ENCODE measurements around the gene C1orf159.

GRCh38 chr1:1082239-1082775 is 33.6 kb downstream of the C1orf159 start:
- TF ChIP-seq CTCF (IDR thresholded peaks at IDR 0.05; ENCODE audit: poor library complexity, severe bottlenecking) (no peak), RAD21 (conservative IDR thresholded peaks at IDR 0.05) (no peak), EP300 (conservative IDR thresholded peaks at IDR 0.05; ENCODE audit: poor library complexity, severe bottlenecking) (no peak), POLR2AphosphoS5 (IDR thresholded peaks at IDR 0.05) (no peak), EZH2 (IDR thresholded peaks at IDR 0.05; ENCODE audit: borderline replicate concordance, insufficient read depth, low read length, poor library complexity, severe bottlenecking) (no peak)
- TF ChIP-seq, protein P1, sequence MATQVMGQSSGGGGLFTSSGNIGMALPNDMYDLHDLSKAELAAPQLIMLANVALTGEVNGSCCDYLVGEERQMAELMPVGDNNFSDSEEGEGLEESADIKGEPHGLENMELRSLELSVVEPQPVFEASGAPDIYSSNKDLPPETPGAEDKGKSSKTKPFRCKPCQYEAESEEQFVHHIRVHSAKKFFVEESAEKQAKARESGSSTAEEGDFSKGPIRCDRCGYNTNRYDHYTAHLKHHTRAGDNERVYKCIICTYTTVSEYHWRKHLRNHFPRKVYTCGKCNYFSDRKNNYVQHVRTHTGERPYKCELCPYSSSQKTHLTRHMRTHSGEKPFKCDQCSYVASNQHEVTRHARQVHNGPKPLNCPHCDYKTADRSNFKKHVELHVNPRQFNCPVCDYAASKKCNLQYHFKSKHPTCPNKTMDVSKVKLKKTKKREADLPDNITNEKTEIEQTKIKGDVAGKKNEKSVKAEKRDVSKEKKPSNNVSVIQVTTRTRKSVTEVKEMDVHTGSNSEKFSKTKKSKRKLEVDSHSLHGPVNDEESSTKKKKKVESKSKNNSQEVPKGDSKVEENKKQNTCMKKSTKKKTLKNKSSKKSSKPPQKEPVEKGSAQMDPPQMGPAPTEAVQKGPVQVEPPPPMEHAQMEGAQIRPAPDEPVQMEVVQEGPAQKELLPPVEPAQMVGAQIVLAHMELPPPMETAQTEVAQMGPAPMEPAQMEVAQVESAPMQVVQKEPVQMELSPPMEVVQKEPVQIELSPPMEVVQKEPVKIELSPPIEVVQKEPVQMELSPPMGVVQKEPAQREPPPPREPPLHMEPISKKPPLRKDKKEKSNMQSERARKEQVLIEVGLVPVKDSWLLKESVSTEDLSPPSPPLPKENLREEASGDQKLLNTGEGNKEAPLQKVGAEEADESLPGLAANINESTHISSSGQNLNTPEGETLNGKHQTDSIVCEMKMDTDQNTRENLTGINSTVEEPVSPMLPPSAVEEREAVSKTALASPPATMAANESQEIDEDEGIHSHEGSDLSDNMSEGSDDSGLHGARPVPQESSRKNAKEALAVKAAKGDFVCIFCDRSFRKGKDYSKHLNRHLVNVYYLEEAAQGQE (IDR thresholded peaks at IDR 0.05; ENCODE audit: borderline replicate concordance), result no peak

Data from neural cell (in vitro differentiated cells).